ENCODE results near the gene NUMB.

DNA sequence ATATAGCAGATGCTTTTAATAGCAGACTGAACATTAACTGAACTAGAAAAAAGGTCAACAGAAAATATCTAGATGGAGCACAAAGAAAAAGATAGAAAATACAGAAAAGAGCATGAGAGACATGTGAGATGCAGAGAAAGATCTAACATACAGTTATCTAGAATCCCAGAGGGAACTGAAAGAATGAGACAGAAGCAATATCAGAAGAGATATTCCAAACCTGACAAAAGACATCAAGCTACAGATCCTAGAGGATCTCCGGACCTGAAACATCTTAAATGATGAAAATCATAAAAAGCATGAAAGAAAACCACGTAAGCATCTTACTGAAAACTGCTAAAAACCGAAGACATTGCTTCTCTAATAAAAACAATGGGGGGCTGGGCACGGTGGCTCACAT, 75.0 kb downstream of the NUMB start:
- TF ChIP-seq CTCF (IDR thresholded peaks at IDR 0.05) = no peak
- no peak for TF ChIP-seq ZNF138 (CRISPR knock-in tag; conservative IDR thresholded peaks at IDR 0.05)
- no peak for TF ChIP-seq HMGA2 (CRISPR knock-in tag; IDR thresholded peaks at IDR 0.05)
- no peak for TF ChIP-seq ZNF512 (CRISPR knock-in tag; IDR thresholded peaks at IDR 0.05; ENCODE audit: borderline replicate concordance)
- no peak for TF ChIP-seq NFYB (CRISPR knock-in tag; conservative IDR thresholded peaks at IDR 0.05; ENCODE audit: low read depth)
- TF ChIP-seq KAT7 (CRISPR knock-in tag; IDR thresholded peaks at IDR 0.05; ENCODE audit: borderline replicate concordance) = no peak
- TF ChIP-seq, protein P1, sequence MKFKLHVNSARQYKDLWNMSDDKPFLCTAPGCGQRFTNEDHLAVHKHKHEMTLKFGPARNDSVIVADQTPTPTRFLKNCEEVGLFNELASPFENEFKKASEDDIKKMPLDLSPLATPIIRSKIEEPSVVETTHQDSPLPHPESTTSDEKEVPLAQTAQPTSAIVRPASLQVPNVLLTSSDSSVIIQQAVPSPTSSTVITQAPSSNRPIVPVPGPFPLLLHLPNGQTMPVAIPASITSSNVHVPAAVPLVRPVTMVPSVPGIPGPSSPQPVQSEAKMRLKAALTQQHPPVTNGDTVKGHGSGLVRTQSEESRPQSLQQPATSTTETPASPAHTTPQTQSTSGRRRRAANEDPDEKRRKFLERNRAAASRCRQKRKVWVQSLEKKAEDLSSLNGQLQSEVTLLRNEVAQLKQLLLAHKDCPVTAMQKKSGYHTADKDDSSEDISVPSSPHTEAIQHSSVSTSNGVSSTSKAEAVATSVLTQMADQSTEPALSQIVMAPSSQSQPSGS (CRISPR knock-in tag; IDR thresholded peaks at IDR 0.05; ENCODE audit: borderline replicate concordance, low read depth) = no peak
- TF ChIP-seq, protein P2, sequence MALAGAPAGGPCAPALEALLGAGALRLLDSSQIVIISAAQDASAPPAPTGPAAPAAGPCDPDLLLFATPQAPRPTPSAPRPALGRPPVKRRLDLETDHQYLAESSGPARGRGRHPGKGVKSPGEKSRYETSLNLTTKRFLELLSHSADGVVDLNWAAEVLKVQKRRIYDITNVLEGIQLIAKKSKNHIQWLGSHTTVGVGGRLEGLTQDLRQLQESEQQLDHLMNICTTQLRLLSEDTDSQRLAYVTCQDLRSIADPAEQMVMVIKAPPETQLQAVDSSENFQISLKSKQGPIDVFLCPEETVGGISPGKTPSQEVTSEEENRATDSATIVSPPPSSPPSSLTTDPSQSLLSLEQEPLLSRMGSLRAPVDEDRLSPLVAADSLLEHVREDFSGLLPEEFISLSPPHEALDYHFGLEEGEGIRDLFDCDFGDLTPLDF (CRISPR knock-in tag; IDR thresholded peaks at IDR 0.05) = no peak
- TF ChIP-seq ZNF219 (CRISPR knock-in tag; IDR thresholded peaks at IDR 0.05; ENCODE audit: borderline replicate concordance) = no peak

Measured in WTC11 (cell line).